ENCODE measurements around the gene DDX11.
A peak's percentile ranks its signal among the peaks of the same experiment; 100 is the strongest.
"Not testable (repeated sequence)": the region's sequence is repeated elsewhere in the genome, so short reads cannot be mapped to it uniquely, and the experiment has no call there.

The DDX11 gene

GRCh38 chr12:31073527-31074332 lies at the start of gene DDX11:
Gene DDX11 (plus strand): TSS chr12:31073860. CDS start chr12:31078394, 4,534 bp downstream.
- DNase-seq (ENCODE audit: low read depth) = peak; percentile 91

- DNase-seq (ENCODE audit: low read depth) = no peak
Measured at GRCh38 chr12:31026202-31026601, 47.5 kb upstream of the DDX11 start.

GRCh38 chr12:31027006-31027405 lies 46.7 kb upstream of the DDX11 start:
- DNase-seq (ENCODE audit: low read depth) = not testable (repeated sequence)

GRCh38 chr12:31029468-31029867 lies 44.2 kb upstream of the DDX11 start:
- no peak for DNase-seq (ENCODE audit: low read depth)

- no peak for DNase-seq (ENCODE audit: low read depth)
Measured at GRCh38 chr12:31029916-31030562, 43.6 kb upstream of the DDX11 start.

GRCh38 chr12:31031951-31032335 lies 41.7 kb upstream of the DDX11 start:
- no peak for DNase-seq (ENCODE audit: low read depth)

GRCh38 chr12:31033146-31033545 lies 40.5 kb upstream of the DDX11 start:
- no peak for DNase-seq (ENCODE audit: low read depth)

- DNase-seq (ENCODE audit: low read depth) = peak; percentile 4
Measured at GRCh38 chr12:31033681-31034080, 40.0 kb upstream of the DDX11 start.

- DNase-seq (ENCODE audit: low read depth) = no peak
Measured at GRCh38 chr12:31034372-31034771, 39.3 kb upstream of the DDX11 start.

- DNase-seq (ENCODE audit: low read depth) = no peak
Measured at GRCh38 chr12:31035226-31035625, 38.4 kb upstream of the DDX11 start.

GRCh38 chr12:31035967-31036665 lies 37.5 kb upstream of the DDX11 start:
- peak; percentile 6 for DNase-seq (ENCODE audit: low read depth)

GRCh38 chr12:31037028-31037427 lies 36.6 kb upstream of the DDX11 start:
- no peak for DNase-seq (ENCODE audit: low read depth)

- DNase-seq (ENCODE audit: low read depth) = no peak
Measured at GRCh38 chr12:31037931-31038330, 35.7 kb upstream of the DDX11 start.

- DNase-seq (ENCODE audit: low read depth) = no peak
Measured at GRCh38 chr12:31041033-31041564, 32.6 kb upstream of the DDX11 start.

GRCh38 chr12:31050143-31050542 lies 23.5 kb upstream of the DDX11 start:
- not testable (repeated sequence) for DNase-seq (ENCODE audit: low read depth)

- peak; percentile 17 for DNase-seq (ENCODE audit: low read depth)
Measured at GRCh38 chr12:31050548-31050947, 23.1 kb upstream of the DDX11 start.

- not testable (repeated sequence) for DNase-seq (ENCODE audit: low read depth)
Measured at GRCh38 chr12:31051692-31052091, 22.0 kb upstream of the DDX11 start.

GRCh38 chr12:31052121-31052520 lies 21.5 kb upstream of the DDX11 start:
- DNase-seq (ENCODE audit: low read depth) = not testable (repeated sequence)

GRCh38 chr12:31052666-31053439 lies 20.8 kb upstream of the DDX11 start:
- peak; percentile 65 for DNase-seq (ENCODE audit: low read depth)

GRCh38 chr12:31053944-31054343 lies 19.7 kb upstream of the DDX11 start:
- peak; percentile 15 for DNase-seq (ENCODE audit: low read depth)

- DNase-seq (ENCODE audit: low read depth) = no peak
Measured at GRCh38 chr12:31057671-31058070, 16.0 kb upstream of the DDX11 start.

- DNase-seq (ENCODE audit: low read depth) = not testable (repeated sequence)
Measured at GRCh38 chr12:31066196-31066595, 7.5 kb upstream of the DDX11 start.

Data from EH (cell line).